ENCODE results near the gene IGF2R.
A peak's percentile ranks its signal among the peaks of the same experiment; 100 is the strongest.
"Not testable (repeated sequence)": the region's sequence is repeated elsewhere in the genome, so short reads cannot be mapped to it uniquely, and the experiment has no call there.

Gene IGF2R

DNA sequence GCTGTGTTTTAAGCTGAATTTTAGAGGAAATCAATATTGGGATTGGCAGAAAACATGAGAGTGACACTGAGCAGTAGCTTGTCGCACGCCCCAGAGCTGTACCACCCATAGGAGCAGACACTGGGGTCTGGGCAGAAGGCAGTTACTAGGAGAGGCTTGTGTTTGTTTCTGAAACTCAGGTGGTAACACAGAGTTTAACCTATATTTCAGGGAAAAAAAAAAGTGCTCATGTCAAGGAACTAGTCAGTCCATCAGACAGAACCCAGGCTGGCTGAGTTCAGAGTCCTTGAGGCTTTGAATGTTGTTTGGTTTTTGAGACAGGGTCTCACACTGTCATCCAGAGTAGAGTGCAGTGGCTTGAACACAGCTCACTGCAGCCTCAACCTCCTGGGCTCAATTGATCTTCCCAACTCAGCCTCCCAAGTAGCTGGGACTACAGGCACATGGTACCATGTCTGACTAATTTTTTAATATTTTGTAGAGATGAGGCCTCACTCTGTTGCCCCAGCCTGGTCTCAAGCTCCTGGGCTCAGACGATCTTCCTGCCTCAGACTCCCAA is 159.3 kb downstream of the IGF2R start:
- DNase-seq: no peak

DNA sequence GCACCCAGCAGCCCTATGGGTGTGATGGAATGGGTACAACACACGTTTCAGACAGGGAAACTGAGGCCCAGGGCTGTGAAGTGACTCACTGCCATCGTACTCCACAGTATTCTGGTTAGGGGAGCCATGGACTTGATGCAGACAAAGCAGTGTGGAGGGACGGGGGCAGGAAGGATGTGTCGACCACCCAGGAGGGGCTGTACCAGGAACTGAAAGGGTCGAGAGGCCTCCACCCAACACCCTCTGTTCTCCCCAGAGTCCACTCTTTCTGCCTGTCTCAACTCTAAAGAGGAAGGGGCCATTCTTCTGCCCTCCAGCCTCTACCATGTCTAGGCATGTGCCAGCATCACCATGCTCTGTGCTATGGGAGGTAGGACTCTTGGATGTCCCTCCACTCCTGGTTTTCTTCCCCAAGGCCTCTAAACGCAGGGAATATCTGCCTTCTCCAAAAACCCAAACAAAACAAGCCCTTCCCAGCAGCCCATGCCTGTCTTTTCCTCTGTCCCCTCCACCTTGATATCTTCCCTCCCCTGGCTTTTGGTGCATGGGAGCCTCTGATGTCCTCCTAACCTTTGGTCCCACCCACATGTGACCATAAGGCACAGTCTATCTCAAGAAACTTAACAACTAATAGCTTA is 160.1 kb downstream of the IGF2R start:
- no peak for DNase-seq

DNA sequence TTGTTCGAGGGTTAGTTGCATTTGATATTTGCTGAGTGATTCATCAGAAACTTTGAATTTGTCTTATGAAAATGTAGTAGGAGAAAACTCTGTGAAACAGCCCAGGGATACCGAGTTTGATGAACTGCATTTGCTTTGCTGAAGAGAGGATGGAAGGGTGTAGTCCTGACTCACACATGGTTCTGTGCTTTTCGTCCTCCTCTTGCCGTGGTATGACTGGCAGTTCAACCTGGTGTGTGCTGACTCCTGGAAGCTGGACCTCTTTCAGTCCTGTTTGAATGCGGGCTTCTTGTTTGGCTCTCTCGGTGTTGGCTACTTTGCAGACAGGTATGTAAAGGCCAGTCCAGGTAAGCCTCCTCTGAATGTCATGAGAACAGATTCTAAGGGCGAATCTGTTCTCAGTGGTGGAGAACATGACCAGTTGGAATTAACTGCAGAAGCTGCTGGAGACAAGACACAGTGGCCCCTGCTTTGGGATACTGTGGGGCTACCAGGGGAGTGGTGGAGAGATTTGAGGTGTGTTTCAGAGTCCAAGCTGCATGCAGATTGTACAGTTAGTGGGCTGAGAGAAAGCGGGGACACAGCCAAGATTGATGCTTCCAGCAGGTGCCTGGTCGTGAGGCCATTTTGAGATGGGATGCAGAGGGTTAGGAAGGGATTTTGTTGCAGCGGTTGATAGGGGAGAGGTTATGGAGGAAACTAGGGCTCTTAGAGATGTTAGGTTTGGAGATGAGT is 161.2 kb downstream of the IGF2R start:
- DNase-seq: no peak

DNA sequence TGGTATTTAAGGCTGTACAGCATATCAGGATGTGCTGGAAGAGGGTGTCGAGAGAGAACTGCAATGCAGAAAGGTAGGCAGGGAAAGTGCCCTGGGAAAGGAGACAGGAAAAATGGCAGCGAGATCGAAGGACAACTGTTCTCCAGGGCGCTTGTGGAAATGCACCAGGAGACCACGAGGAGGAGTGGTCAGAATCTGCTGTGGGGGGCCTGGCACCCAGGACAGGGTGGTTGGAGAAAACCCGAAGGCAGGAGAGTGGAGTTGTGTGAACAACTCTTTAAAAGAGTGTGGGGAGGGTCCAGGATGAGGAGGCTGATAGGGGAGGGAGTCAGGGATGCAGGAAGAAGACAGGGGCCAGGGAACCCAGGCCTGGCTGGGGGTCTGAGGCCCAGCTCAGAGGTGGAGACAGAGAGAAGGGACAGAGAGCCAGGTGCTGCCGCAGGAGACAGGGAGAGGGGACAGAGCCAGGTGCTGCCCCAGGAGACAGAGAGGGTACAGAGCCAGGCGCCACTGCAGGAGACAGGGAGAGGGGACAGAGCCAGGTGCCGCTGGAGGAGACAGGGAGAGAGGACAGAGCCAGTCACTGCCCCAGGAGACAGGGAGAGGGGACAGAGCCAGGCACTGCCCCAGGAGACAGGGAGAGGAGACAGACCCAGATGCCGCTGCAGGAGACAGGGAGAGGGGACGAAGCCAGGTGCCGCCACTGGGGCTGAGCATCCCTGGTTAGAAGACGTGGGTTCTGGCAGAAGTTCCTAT is 162.0 kb downstream of the IGF2R start:
- no peak for DNase-seq

DNA sequence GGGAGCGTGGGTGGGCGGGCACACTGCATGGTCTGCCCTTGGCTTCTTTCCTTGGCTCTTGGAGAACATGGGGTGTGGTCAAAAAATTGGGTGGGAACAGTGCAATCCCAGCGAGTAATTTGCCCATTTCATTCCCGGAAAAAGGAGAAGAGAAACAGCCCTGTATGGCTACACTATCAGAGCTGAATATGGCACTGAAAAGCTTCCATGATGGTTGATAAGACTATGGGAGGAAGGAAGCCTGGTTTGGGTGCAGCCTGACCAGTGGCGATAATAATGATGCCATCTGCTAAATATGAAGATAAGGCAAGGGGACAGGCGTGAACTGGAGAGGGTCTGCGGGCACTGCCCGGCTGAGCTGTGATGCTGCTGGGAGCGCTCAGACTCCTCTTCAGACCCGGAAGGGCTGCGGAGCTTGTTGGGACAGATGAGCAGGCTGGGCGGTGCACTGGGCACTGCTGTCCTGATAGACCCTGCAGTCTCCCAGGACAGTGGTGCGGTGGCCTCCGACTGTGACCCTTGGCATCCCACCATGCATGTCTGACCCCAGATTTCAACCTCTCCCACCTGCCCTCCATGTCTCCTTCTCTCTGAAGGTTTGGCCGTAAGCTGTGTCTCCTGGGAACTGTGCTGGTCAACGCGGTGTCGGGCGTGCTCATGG is 162.9 kb downstream of the IGF2R start:
- no peak for DNase-seq

GRCh38 chr6:160132297-160132637 is 163.4 kb downstream of the IGF2R start:
- DNase-seq: no peak

GRCh38 chr6:160132776-160133338 is 164.0 kb downstream of the IGF2R start:
- no peak for DNase-seq

- DNase-seq: no peak
These were observed 164.8 kb downstream of the IGF2R start for GRCh38 chr6:160133441-160134336.

DNA sequence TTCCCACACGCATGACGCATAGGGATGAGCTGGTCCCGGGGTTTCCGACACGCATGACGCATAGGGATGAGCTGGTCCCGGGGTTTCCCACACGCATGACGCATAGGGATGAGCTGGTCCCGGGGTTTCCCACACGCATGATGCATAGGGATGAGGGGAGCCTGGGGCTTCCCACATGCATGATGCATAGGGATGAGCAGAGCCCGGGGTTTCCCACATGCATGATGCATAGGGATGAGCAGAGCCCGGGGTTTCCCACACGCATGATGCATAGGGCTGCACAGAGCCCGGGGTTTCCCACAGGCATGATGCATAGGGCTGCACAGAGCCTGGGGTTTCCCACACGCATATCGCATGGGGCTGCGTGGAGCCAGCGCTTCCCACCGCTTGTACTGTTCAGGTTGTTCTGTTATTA is 165.5 kb downstream of the IGF2R start:
- peak; percentile 31 for DNase-seq

GRCh38 chr6:160134779-160135547 is 166.1 kb downstream of the IGF2R start:
- no peak for DNase-seq

DNA sequence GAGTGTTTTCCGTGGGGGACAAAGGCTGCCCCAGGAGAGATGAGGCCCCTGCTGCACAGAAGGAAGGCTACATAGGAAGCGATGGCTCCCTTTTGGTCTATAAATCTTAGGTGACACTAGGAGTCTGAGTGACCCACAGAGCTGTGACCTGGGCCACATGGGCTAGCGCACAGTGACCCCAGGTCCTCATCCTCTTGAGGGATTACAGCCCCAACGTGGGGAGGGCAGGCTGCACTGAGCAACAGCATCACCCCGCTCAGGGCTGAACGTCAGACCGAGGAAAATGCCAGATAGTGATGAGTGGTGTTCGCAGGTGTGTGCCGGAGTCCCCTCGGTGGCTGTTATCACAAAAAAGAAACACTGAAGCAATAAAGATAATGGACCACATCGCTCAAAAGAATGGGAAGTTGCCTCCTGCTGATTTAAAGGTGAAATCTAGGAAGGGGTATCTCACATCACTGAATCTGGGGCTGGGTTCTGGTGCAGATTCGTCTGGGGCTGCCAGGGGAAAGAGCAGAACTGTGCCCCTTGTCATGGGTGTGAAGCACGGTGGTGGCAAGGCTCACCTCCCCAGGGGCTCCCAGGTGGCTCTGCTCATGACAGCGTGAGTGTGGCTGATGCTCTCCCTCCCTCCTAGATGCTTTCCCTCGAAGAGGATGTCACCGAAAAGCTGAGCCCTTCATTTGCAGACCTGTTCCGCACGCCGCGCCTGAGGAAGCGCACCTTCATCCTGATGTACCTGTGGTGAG is 167.2 kb downstream of the IGF2R start:
- DNase-seq: no peak

- DNase-seq: no peak
These were observed 168.5 kb downstream of the IGF2R start for GRCh38 chr6:160137130-160137988.

DNA sequence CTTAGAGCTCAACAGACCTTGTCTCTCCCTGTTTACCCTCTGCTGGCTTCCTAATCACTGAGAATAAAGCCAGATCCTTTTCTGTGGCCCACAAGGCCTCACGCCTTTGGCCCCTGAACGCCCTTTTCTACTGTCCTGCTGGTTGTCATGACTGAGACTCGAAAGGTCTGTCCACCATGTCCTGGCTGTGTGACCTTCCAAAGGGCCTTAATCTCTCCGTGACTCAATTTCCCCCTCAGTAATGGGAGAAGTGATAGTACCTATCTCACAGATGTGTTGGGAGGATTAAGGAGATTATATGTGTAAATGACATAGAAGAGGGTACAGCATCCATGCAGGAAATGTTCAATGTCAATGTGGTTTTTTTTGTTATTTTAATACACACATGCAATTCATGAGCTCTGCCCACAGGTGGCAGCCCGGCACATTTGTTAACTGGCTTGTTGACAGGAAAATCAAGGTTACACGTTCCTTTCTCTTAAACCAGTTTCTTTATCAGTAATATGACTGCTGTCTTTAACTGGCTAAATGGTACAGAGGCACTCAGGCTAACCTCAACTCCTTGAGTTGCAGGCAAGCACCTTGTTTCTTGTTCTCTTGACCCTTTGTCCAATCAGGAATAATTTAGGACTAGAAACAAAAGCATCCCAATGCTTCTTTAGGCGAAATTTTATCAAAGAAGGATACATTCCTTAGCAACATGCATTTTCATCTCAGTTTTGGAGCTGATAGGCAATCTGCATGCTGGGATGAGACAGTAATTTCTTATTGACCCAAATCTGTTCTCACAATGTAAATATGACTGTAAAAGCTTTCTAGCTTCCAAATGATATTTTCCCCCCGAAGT is 169.3 kb downstream of the IGF2R start:
- DNase-seq: peak; percentile 66

GRCh38 chr6:160138839-160139419 is 170.0 kb downstream of the IGF2R start:
- DNase-seq: no peak

- no peak for DNase-seq
These were observed 170.6 kb downstream of the IGF2R start for GRCh38 chr6:160139420-160139851.

GRCh38 chr6:160140493-160140892 is 171.6 kb downstream of the IGF2R start:
- DNase-seq: not testable (repeated sequence)

DNA sequence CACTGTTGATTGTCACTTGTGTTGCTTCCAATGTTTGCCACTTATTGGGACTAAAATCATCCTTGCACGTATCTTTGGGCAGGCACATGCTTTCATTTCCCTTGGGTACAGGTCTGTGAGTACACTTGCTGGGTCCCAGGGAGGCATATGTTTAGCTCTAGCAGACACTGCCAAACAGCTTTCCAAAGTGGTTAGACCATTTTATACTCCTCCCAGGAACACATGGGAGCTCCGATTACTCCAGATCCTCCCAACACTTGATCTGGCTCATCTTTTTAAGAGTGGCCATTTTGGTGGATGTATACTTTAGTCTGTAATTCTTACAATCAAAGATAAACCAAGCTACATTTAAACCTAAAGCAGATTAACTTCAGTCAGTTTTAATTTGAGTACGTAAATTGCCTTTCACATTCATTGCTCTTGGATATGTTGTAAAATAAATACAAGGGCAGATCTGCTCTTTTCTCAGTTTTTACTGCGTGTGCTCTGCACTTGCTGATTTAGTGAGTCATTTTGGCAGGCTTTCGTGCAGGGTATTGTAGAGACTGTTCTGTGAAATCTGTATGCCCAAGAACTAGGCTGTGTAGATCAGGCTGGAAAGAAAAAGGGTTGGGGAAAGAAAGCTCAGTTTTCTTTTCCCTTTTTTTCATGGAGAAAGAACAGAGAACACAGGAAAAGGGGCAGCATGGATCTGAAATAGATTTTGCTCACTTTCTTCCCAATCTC is 172.3 kb downstream of the IGF2R start:
- no peak for DNase-seq

Data from stimulated activated CD4-positive, alpha-beta T cell treated with anti-CD3 and anti-CD28 coated beads, Interleukin-4, amount 100 ng/mL, for 1 hour (primary cell).